DOHH2 (cell line): Measurements from ENCODE around the gene CEACAM7.

Experiments used
- H3F3A ChIP-seq: fragments of 200-600 bp; sonication (generic), shearing (Covaris generic); 2 replicates; pipeline ENCODE4 v1.6.0; 2016; ENCODE audit warnings: antibody characterized with exemption, mild to moderate bottlenecking; ENCODE audit not compliant: control insufficient read depth, insufficient read depth
- H3K27ac ChIP-seq: fragments of 200-600 bp; sonication (generic); 2 replicates; pipeline ENCODE4 v1.5.1; 2014; ENCODE audit warnings: low read depth, mild to moderate bottlenecking, low read length, moderate library complexity
- H3K27me3 ChIP-seq: fragments of 200-600 bp; sonication (generic); 2 replicates; pipeline ENCODE4 v1.6.1; 2014; ENCODE audit warnings: mild to moderate bottlenecking, low read length, mixed read lengths; ENCODE audit not compliant: control insufficient read depth
- H3K36me3 ChIP-seq: fragments of 200-600 bp; sonication (generic); 2 replicates; pipeline ENCODE4 v1.6.1; 2014; ENCODE audit warnings: mild to moderate bottlenecking, low read length, moderate library complexity, mixed read lengths; ENCODE audit not compliant: control insufficient read depth
- H3K4me1 ChIP-seq: fragments of 200-600 bp; sonication (generic); 2 replicates; pipeline ENCODE4 v1.6.1; 2014; ENCODE audit warnings: mild to moderate bottlenecking, low read length, mixed read lengths; ENCODE audit not compliant: control insufficient read depth
- H3K4me2 ChIP-seq: fragments of 200-600 bp; sonication (generic); 2 replicates; pipeline ENCODE4 v1.6.0; 2014; ENCODE audit warnings: mild to moderate bottlenecking, low read length, moderate library complexity
- H3K4me3 ChIP-seq: fragments of 200-600 bp; sonication (generic); 2 replicates; pipeline ENCODE4 v1.5.1; 2014; ENCODE audit warnings: mild to moderate bottlenecking, low read length, mixed read lengths
- H3K79me2 ChIP-seq: fragments of 200-600 bp; sonication (generic); 2 replicates; pipeline ENCODE4 v1.6.1; 2014; ENCODE audit warnings: mild to moderate bottlenecking, low read length, mixed read lengths; ENCODE audit not compliant: control insufficient read depth
- H3K9me2 ChIP-seq: fragments of 200-600 bp; sonication (generic); replicated peaks from 2 replicates; pipeline ENCODE4 v1.6.1; 2014; ENCODE audit warnings: mild to moderate bottlenecking, low read length, mixed read lengths; ENCODE audit not compliant: control insufficient read depth
- H3K9me3 ChIP-seq: fragments of 200-600 bp; sonication (generic); 2 replicates; pipeline ENCODE4 v1.6.1; 2014; ENCODE audit warnings: antibody characterized with exemption, low read length, mixed read lengths; ENCODE audit not compliant: control insufficient read depth, insufficient read depth
- H4K20me1 ChIP-seq: fragments of 200-600 bp; sonication (generic); 2 replicates; pipeline ENCODE4 v1.6.0; 2014; ENCODE audit warnings: low read depth, mild to moderate bottlenecking, antibody characterized with exemption, low read length, moderate library complexity; ENCODE audit not compliant: control insufficient read depth, insufficient read depth
- EZH2phosphoT487 ChIP-seq: fragments of 200-600 bp; sonication (generic); IDR thresholded peaks from 2 replicates; pipeline ENCODE4 v1.6.1; 2017; ENCODE audit warnings: borderline replicate concordance, mild to moderate bottlenecking, antibody characterized with exemption, low read length, moderate library complexity, mixed read lengths
- TF ChIP-seq, protein P1 (sequence below): fragments of 200-600 bp; sonication (generic); IDR thresholded peaks from one replicate; pipeline ENCODE4 v1.5.1; 2014; ENCODE audit warnings: antibody characterized with exemption, mild to moderate bottlenecking, low read depth, low read length; ENCODE audit not compliant: poor library complexity, severe bottlenecking

Gene CEACAM7

DNA sequence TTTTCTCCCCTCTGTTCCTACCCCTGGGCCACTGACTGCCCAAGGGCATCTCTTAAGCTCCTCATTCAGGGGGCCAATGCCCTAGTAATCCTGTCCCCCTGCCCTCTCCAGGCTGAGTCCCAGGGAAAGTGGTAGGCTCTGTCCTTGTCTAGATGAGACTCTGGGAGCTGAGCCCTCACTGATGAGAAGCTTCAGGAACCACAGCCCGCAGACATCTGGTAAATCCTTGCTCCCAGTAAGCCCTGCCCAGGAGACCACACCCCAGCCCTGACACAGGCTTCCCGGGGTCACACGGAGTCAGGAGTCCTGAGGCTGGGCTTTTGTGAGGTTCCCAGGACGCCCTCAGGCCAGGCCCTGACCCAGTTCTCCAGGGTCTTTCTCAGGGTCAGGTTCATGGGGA, 63.1 kb downstream of the CEACAM7 start:
- Histone ChIP-seq H3K4me2 (no peak overlapping the region), H3K27me3 (peaks cover 43% of the 10 kb centered on the region)

DNA sequence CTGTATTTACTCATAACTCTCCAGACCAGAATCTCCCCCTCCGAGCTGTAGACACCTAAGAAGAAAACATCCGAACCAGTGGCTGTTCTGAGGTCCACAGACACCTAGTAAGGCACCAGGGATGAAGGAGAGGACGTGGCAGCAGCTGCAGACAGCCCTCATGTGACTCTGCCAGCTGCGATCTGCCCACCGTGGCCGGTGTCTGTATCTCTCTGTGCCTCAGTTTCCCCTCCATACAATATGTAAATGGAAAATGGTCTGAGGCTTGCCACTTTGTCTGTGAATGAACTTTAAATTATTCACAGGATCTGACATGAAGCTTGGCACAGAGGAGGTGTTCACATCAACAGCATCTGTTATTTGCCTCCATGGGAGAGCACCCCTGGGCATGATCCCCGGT, 63.6 kb downstream of the CEACAM7 start:
- Histone ChIP-seq H3K79me2 (no peaks in the 10 kb centered on the region), H3K27me3 (peaks cover 40% of the 10 kb centered on the region), H3F3A (no peaks in the 10 kb centered on the region), H3K9me2 (no peaks in the 10 kb centered on the region), H3K9me3 (no peaks in the 10 kb centered on the region), H4K20me1 (no peaks in the 10 kb centered on the region), H3K4me3 (no peak overlapping the region), H3K36me3 (no peaks in the 10 kb centered on the region), H3K4me1 (no peaks in the 10 kb centered on the region), H3K27ac (no peak overlapping the region), H3K4me2 (no peak overlapping the region)
- TF ChIP-seq, protein P1, sequence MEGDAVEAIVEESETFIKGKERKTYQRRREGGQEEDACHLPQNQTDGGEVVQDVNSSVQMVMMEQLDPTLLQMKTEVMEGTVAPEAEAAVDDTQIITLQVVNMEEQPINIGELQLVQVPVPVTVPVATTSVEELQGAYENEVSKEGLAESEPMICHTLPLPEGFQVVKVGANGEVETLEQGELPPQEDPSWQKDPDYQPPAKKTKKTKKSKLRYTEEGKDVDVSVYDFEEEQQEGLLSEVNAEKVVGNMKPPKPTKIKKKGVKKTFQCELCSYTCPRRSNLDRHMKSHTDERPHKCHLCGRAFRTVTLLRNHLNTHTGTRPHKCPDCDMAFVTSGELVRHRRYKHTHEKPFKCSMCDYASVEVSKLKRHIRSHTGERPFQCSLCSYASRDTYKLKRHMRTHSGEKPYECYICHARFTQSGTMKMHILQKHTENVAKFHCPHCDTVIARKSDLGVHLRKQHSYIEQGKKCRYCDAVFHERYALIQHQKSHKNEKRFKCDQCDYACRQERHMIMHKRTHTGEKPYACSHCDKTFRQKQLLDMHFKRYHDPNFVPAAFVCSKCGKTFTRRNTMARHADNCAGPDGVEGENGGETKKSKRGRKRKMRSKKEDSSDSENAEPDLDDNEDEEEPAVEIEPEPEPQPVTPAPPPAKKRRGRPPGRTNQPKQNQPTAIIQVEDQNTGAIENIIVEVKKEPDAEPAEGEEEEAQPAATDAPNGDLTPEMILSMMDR, result no peak
- TF ChIP-seq EZH2phosphoT487, result no peak

More for the DNA sequence above, 63.1 kb downstream of the CEACAM7 start:
- Histone ChIP-seq H3K4me3 (no peak overlapping the region), H3F3A (no peaks in the 10 kb centered on the region), H3K4me1 (no peaks in the 10 kb centered on the region), H3K9me3 (no peaks in the 10 kb centered on the region), H3K79me2 (no peaks in the 10 kb centered on the region), H3K36me3 (no peaks in the 10 kb centered on the region), H3K27ac (no peak overlapping the region), H4K20me1 (no peaks in the 10 kb centered on the region), H3K9me2 (no peaks in the 10 kb centered on the region)
- no peak for TF ChIP-seq EZH2phosphoT487
- TF ChIP-seq, protein P1, result no peak

DNA sequence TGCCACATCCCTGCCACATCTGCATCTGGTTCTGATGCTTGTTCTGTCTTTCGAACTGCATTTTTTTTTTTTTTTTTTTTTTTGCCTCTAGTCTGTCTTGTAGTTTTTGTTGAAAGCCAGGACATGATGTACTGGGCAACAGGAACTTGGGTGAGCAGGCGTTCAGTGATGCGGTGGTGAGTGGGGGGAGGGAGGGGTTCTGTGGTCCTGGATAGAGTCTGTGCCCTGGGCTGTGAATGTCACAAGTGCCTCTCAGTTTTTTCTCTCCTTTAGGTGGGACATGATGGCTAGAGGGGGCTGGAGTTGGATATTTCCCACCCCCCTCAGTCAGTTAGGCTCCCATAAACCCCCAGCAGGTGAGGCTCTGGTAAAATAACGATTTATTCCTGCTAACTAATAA, 64.7 kb downstream of the CEACAM7 start:
- Histone ChIP-seq H3K79me2 (no peaks in the 10 kb centered on the region), H3K9me2 (no peaks in the 10 kb centered on the region), H3F3A (no peaks in the 10 kb centered on the region), H3K27ac (no peak overlapping the region), H3K4me1 (no peaks in the 10 kb centered on the region), H3K36me3 (no peaks in the 10 kb centered on the region), H3K4me2 (no peak overlapping the region), H3K27me3 (peaks cover 31% of the 10 kb centered on the region), H3K9me3 (no peaks in the 10 kb centered on the region), H4K20me1 (no peaks in the 10 kb centered on the region), H3K4me3 (no peak overlapping the region)
- TF ChIP-seq EZH2phosphoT487, result no peak
- TF ChIP-seq, protein P1, result no peak
